ENCODE data around the gene HTRA2. TPM values are rescaled to one million over a fixed set of nuclear protein-coding genes. Genes with fewer than 3 reads are reported as not detected.
A peak's percentile ranks its signal among the peaks of the same experiment; 100 is the strongest.

Gene HTRA2
- total and polyA plus RNA-seq, 4 donors = 13.3 to 81.8 (median 18.5) TPM

- no peak for TF ChIP-seq NR2F2 (IDR thresholded peaks at IDR 0.05)
- TF ChIP-seq FOXA1 (IDR thresholded peaks at IDR 0.05) = no peak
- TF ChIP-seq RXRA (IDR thresholded peaks at IDR 0.05) = no peak
- 75% methylated on average over 13 of the region's 13 CpGs for WGBS
- Histone ChIP-seq H3K9me3 (ENCODE audit: control insufficient read depth in 4 of 4, low read length in 3 of 4) (no peaks in the 10 kb centered on the region), H3K27ac (ENCODE audit: low read depth in 1 of 2, low read length in 2 of 2) (no peak overlapping the region), H3K27me3 (ENCODE audit: control insufficient read depth in 4 of 4, insufficient read depth in 4 of 4, low read length in 3 of 4) (peaks cover 11 to 27% (median 13%) of the 10 kb centered on the region in 4 donors), H3K9ac (ENCODE audit: low read depth in 1 of 2, low read length in 2 of 2) (no peak overlapping the region), H3K36me3 (ENCODE audit: control insufficient read depth in 4 of 4, insufficient read depth in 3 of 4, low read depth in 1 of 4, low read length in 3 of 4) (no peaks in the 10 kb centered on the region), H3K4me3 (ENCODE audit: low read depth in 1 of 3, low read length in 3 of 3) (peak overlapping the region in 1 of 3 donors; percentile 19), H3K4me1 (ENCODE audit: control insufficient read depth in 4 of 4, insufficient read depth in 4 of 4, low read length in 3 of 4) (peaks cover 9 to 19% (median 13%) of the 10 kb centered on the region in 4 donors)
- DNase-seq (ENCODE audit: low spot score) = no peak
These were observed 13.1 kb upstream of the HTRA2 start for GRCh38 chr2:74516650-74517049.

- Histone ChIP-seq H3K27ac (ENCODE audit: low read depth in 1 of 2, low read length in 2 of 2) (no peak overlapping the region), H3K9me3 (ENCODE audit: control insufficient read depth in 4 of 4, low read length in 3 of 4) (no peaks in the 10 kb centered on the region), H3K4me3 (ENCODE audit: low read depth in 1 of 3, low read length in 3 of 3) (no peak overlapping the region), H3K27me3 (ENCODE audit: control insufficient read depth in 4 of 4, insufficient read depth in 4 of 4, low read length in 3 of 4) (peaks cover 0 to 6% (median 0%) of the 10 kb centered on the region in 4 donors), H3K9ac (ENCODE audit: low read depth in 1 of 2, low read length in 2 of 2) (no peak overlapping the region), H3K36me3 (ENCODE audit: control insufficient read depth in 4 of 4, insufficient read depth in 3 of 4, low read depth in 1 of 4, low read length in 3 of 4) (peaks cover 8 to 18% (median 17%) of the 10 kb centered on the region in 4 donors), H3K4me1 (ENCODE audit: control insufficient read depth in 4 of 4, insufficient read depth in 4 of 4, low read length in 3 of 4) (no peaks in the 10 kb centered on the region)
- 77% methylated on average over 3 of the region's 3 CpGs for WGBS
- TF ChIP-seq NR2F2 (IDR thresholded peaks at IDR 0.05) (no peak), TAF1 (conservative IDR thresholded peaks at IDR 0.05) (no peak), EGR1 (IDR thresholded peaks at IDR 0.05; ENCODE audit: low read depth in 2 of 2) (no peak), YY1 (IDR thresholded peaks at IDR 0.05) (no peak), ZBTB33 (IDR thresholded peaks at IDR 0.05) (no peak), FOXA2 (IDR thresholded peaks at IDR 0.05) (no peak), CTCF (IDR thresholded peaks at IDR 0.05; ENCODE audit: low read depth, low read length, missing input control) (no peak), HNF4G (IDR thresholded peaks at IDR 0.05) (no peak), REST (IDR thresholded peaks at IDR 0.05) (no peak), JUND (IDR thresholded peaks at IDR 0.05) (no peak), HNF4A (conservative IDR thresholded peaks at IDR 0.05) (no peak), RAD21 (IDR thresholded peaks at IDR 0.05) (no peak), FOXA1 (IDR thresholded peaks at IDR 0.05) (no peak), GABPA (IDR thresholded peaks at IDR 0.05 in 1 of 2, conservative IDR thresholded peaks at IDR 0.05 in 1 of 2) (no peak), MAX (IDR thresholded peaks at IDR 0.05) (no peak), SP1 (IDR thresholded peaks at IDR 0.05) (no peak)
- no peak for DNase-seq (ENCODE audit: low spot score)
These were observed 7.2 kb upstream of the HTRA2 start for GRCh38 chr2:74522516-74522915.

Data from liver (tissue), 9 donors.